ENCODE results near the gene SCN3A.

SCN3A gene

DNA sequence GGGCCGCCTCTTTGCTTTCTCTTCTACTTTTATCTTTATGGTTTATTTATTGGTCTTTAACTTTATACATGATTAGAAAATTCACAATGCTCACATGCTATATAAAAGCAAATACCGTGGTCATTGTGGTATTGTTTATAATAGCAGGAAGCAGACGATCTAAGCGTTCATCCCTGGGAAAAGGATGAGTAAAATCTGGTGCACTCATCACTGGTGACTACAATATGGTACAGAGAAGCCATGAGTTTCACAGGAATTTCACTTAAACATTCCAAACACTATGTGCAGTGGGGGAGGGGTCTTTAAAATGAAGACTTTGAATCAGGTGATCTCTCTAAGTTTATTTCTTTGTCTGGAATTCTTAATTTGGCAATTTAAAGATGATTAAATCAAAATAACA is 97.9 kb downstream of the SCN3A start:
- no peak for DNase-seq

DNA sequence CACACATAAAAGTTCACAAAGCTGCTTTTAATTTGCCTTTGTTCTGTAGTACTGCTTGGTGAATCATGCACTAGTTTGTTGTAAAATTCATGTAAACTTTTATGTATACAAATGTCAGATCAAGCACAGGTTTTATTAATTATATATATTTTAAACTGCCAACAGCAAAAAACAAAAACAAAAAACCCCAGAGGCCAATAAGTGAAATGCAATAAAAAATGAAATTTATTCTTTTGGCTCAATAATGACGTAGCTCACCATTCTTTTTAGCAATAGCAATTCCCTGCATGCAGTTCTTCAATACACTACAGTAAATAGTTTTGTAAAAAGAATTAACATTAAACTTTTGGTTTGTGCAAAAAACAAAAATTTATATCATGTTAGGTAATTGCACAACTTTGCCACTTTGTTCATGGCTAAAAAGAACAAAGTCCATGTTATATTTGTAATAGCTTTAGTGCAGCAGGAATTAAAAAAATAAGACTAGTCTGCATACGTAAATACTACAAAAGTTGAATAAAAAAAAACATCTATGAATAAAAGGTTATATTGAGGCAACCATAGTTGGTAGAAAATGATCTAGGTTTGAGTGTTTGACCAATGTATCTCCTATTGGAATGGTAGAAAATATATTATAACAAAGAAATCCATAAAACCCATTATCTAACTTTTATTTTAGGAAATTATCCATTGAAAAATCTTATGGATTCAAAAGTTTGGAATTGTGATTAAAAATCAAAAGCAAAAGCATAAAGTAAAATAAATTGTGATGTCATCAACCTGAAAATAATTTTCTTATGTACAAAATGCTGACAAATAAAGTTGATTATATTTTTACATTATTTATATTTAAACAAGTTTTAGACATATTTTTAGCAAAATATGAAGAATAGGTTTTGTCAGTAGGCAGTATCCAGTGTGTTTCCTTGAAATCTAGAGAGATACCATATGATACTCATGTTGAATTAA is 115.6 kb downstream of the SCN3A start:
- DNase-seq: no peak

DNA sequence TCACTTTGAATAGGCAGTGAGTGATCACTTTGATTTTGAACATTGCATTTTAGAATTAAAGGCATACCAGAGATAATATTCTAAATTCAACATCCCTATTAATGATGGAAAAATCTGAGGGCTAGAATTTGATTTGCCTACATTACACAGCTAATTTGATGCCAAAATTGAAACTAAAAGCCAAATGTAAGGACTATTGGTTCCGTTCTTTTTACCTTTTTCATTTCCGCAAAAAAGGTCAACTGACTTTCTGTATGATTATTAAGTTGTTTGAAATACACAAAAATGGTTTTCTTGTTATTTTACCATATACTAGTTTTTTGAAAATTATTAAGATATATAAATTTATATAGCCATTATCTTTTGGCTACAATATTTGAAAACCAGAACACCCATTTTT is 117.5 kb downstream of the SCN3A start:
- no peak for DNase-seq

DNA sequence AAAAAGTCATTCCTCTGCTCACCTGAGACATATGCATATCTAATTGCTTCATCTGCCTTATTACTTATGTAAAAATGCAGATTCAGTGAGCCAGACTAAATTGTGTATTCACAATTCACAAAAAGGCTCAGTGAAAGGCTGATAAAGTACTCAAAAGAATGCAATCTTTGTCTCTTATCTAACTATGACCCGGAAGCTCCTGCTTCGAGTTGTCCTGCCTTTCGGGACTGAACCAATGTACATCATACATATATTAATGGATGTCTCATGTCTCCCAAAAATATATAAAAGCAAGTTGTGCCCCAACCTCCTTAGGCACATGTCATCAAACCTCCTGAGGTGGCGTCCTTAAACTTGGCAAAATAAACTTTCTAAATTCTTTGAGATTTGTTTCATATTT is 120.5 kb downstream of the SCN3A start:
- no peak for DNase-seq

DNA sequence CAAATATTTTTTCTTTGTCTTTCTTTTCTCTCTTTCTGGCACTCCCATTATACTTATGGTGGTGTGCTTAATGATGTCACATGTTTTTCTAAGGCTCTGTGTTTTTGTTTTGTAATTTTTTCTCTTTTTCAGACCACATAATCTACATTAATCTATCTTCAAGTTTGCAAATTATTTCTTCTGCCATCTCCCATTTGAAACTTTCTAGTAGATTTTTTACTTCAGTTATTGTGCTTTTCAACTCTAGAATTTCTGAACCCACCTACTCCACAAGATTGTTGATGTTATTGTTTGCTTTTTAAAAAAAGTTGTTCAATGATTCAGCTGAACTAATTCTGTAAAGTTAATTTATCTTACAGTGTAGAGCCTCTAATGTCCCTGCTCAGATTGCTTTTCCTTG is 121.4 kb downstream of the SCN3A start:
- DNase-seq: no peak

DNA sequence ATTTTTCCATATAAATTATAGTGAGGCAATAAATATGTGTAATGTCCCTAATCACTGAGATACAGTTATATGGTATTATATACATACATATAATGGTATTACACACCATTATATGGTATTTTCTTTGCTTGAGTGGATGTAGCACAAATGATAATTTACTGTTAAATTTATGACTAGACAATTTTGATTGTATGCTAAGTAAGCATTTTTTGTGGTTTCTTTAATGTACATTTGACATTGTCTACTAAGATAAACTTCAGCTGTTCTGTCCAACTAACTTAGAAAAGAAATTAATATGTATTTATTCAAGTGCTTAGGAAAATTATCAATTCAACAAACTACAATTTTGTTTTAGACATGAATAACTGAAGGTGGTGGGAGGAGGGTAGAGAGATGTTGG is 122.6 kb downstream of the SCN3A start:
- DNase-seq: no peak

DNA sequence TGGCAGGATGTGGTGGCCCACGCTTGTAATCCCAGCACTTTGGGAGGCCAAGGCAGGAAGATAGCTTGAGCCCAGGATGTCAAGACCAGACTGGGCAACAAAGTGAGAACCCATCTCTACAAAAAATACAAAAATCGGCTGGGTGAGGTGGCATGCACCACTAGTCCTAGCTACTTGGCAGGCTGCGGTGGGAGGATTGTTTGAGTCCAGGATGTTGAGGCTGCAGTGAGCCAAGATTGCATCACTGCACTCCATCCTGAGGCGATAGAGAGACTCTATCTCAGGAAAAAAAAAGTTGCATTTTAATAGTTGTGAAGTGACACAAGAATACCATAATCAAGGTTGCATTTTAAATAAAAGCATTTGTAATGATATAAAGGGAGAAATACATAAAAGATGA is 124.4 kb downstream of the SCN3A start:
- no peak for DNase-seq

DNA sequence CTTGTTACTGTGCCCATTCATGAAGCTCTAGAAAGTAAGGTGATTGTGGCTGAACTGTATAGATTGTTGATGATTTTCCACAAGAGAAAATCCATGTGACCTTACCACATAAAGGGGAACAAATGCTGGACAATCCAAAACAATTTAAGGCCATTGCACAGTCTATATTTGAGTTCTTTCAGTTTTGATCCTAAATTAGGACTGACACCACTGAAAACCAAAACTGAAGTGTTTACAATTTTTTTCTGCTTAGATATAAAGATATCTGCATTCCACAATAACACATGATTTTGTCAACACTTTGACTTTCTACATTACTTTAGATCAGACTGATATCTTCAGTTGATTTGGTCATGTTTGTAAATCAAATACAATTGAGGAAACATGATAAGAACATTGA is 124.9 kb downstream of the SCN3A start:
- no peak for DNase-seq

DNA sequence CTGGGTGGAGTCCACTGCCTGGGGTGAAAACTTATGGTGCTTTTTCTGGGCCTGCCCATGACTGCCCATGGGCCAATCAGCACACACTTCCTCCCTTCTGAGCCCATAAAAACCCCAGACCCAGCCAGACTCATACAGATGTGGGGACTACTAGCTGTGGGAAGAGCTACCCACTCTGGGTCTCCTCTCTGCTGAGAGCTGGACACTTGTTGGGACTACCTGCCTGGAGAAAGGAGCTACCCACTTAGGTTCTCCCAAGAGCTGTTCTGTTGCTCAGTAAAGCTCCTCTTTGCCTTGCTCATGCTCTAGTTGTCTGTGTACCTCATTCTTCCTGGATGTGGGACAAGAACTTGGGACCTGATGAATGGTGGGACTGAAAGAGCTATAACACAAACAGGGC is 129.0 kb downstream of the SCN3A start:
- no peak for DNase-seq

DNA sequence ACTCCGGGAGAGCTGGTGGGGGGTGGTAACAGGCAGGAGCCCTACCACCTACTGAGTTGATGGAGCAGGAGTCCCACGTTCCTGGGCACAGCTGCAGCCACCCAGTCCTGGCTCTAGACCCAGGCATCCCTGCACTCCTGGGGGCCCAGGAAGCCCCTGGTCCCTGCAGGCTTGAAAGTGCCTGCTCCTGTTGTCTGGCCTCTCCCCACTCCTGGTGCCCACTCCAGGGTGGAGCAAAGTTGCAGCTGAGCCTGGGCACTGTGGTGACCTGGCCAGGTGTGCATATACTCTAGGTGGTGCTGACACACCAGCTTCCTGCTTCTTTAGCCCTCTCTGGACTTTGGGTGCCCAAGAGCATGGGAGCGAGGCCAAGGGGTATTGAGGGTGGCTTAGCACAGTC is 129.5 kb downstream of the SCN3A start:
- no peak for DNase-seq

DNA sequence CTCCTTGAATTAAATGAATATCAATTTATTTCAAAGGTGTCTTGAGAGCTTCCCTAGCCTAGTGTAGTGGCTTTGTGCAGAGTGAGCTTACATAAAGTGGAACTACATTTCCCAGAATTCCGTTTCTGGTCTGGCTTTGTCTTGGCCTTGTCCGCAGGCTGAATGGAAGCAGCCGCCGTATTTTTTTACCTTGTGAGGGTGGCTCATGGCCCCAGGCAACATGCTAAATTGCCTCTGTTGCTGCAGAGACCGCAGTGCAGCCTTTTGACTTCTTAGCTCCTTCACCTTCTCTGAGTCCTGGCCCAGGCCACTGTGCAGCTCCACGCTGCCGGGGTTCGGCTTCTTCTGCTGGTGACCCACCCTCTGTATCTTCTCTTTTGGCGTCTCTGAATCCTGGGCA is 133.8 kb downstream of the SCN3A start:
- no peak for DNase-seq

DNA sequence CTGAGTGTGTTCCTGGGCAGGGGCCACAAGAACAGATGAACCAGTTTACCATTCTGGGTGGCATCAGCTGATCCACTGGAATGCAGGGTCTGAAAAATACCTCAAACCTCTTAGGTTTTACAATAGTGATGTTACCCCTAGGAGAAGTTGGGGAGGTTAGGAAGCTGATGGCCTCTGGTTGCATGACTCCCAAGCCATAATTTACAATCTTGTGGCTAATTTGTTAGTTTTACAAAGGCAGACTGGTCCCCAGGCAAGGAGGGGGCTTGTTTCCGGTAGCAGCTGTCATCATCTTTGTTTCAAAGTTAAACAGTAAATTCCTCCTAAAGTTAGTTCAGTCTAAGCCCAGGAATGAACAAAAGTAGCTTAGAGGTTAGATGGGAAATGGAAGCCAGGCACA is 134.7 kb downstream of the SCN3A start:
- no peak for DNase-seq

DNA sequence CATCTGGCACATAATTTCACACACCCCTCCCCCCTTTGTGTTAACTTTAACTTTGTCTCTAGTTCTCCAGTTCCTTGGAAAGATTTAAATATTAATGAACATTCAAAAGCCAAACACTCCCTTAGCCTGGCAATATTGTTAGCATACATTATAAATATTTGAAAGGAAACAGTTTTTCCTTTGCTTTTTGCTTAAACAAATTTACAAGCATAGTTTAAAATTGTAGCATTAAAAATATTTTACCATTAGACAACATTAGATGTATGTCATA is 135.4 kb downstream of the SCN3A start:
- no peak for DNase-seq

DNA sequence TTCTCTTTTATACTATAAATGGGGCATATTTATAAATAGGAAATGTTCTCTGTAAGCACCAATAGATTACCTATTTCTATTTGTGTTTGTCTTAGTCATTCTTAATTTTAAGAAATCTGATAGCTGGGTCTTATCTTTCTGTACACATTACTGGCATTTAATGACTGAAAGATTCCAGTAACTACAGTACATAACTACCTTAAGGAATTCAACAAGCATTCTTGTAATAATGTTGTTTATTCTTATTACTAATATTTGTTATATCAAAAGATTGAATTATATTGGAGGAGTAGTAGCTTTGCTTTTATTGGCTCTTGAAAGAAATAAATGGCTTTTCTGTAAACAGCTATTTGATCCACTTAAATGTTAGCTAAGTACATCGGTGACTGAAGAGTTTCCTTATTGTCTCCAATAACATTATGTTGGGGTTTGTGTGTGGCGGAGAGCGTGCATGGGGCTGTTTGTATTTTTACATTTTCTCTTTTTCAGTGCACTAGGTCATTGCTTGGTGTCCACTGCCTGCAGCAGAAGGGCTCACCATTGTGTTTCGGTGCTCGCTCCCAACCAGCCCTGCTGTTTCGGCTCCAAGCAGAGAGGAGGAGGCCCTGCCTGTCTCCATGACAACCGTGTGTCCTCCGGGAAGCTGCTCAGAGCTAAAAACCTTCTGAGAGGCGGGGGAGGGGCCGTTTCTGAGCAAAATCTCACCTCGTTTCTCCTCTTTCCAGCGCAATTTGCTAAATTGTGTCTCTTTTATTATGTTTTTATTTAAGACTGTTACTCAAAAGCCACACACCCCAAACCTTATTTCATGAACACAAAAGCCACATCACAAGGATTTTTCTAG is 136.0 kb downstream of the SCN3A start:
- no peak for DNase-seq

DNA sequence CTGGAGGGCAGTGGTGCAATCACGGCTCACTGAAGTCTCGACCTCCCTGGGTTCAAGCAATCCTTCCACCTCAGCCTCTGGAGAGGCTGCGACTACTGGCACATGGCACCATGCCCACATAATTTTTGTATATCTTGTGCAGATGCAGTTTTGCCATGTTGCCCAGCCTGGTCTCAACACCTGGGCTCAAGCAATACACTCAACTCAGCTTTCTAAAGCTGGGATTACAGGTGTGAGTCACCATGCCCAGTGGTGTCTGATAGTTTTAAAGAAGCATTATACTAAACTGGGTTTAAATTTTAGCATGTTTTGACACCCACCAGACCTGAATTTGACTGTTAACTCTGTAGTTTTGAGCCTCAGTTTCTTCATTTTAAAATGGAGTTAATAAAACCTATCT is 139.1 kb downstream of the SCN3A start:
- DNase-seq: no peak

DNA sequence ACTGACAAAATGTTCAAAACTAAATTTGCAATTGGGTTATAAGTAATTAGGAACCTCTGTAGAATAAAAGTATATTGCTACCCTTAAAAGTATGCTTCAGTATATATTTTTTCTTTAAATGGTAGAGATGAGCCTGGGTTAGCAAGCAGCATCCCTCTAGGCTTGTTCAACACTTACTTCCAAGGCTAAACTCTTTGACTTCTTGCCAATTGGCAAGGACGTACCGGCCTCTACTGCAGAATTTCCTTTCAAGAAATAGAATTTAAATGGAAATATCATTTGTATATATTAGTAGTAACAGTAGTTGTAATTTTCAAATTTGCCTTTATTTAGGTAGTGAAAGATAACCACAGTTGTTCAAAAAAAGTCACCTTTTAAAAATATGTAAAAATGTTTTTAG is 143.4 kb downstream of the SCN3A start:
- DNase-seq: no peak

DNA sequence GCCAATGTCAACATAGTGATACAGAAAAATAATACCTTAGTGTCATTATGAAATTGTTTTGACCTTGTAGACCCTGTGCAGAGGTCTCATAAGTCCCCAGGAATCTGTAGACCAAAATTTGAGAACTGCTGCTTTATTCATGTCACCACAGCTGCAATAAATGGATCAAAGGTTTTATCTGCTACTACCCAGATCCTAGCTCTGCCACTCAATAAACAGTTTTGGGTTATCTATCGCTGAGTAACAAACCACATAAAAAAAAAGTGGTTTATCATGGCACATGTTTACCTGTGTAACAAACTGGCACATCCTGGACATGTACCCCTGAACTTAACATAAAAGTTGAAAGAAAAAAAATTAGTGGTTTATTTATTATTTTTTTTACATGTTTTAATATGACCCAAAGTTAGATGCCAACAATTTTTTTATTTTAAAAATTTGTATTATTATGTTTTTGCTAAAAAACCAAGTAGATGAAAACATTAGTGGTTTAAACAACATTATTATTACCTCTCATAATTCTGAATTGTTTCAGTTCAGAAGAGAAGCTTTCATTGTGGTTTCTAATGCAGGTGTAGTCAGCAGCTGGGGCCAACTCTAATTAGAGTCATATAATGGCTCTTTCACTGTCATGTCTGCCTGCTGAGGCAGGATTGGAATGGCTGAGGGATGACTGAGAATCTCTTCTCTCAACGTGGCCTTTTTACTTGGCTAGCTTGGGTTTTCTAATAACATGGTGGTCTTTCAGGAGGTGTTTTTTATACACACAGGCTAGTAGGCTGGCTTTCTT is 145.2 kb downstream of the SCN3A start:
- no peak for DNase-seq

DNA sequence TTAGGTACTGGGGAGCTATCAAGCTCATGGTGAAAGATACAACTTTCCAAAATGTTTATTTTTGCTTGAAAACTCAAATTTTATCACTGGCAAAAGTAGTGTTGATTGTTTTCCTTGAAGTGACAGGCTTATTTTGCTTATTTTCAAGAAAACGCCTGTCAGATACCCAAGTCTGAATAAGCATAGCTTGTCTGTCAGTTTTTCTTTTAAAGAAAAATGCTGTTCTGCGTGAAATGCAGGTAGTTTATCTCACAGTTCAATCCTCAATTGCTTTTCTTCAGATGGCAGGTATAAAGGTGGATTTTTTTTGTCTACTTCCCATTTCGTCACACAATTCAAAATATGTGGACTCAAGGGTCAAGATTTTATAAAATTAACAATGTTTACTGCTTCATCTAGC is 145.9 kb downstream of the SCN3A start:
- no peak for DNase-seq

DNA sequence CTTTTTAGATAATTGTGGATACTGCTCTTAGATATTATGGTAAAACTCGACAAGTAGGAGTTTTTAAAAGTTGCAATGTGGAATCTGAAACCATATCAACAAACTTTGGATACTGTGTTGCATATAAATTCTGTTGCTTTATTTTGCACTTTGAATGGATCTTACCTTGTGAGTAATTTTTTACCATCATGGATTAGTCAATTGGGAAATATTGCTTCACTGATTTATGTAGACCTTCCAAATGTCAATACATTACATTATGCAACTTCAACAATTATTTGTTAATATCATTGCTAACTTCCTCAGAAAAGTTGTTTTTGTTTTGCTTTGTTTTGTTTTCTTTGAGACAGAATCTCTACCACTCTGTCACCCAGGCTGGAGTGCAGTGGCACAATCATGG is 146.5 kb downstream of the SCN3A start:
- DNase-seq: no peak

DNA sequence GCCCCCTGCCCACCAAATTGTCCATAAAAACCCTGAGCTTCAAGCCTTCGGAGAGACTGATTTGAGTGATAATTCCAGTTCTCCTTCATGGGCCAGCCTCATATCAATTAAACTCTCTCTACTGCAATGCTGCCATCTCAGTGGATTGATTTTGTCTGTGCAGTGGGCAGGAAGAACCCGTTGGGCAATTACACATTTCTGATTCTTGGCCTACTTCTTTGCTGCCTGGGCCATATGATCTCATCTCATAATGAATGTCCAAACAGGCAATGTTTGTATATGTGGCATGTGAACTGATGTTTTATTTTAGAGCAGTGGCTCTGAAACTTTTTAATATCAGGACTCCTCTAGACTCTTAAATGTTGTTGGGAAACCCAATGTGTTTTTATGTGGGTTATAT is 147.3 kb downstream of the SCN3A start:
- no peak for DNase-seq

DNA sequence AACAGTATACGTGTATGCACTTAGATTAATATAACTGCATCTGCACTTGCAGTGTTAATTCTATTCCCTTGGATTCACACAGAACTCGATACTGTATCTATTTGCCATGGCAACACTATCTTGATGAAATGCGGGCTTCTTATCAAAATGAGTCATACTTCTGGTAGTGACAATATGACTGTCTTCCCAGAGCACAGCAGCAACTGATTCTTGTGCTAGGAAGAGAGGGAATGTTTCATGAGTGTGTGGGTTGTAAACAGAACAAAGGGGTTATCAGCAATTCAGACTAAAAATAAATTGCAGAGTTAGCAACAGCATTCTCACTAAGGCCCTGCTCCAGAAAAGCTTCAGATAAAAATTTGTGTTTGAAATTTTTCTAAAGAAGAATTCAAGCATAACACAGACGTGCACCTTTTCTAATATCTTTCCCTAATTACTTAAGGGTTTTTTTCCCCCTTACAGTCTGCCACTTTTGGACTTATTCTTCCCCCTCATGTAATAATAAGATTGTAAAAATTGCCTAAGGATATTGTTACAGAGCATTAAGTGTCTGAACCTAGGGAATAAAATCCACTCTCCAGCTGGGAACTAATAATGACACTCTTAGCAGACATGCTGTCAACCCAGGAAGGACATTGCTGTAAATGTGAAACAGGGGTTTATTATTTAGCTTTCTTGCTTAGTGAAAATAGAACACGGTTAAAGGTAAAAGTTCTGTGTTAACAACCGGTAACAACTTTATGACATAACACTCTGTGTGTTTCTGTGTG is 148.6 kb downstream of the SCN3A start:
- no peak for DNase-seq

DNA sequence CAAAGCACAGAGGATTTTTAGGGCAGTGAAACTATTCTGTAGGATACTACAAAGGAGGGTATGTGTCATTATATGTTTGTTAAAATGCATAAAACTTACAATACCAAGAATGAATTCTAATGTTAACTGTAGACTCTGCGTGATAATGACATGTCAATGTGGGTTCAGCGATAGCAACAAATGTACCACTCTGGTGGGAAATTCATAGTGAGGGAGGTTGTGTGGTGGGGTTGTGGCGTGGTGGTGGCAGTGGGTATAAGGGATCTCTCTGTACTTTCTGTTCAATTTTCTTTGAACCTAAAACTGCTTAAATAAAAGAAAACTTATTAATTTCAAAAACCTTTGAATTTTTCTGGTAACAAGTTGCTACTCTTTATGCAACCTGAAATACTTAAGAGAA is 149.2 kb downstream of the SCN3A start:
- DNase-seq: no peak

Data from stimulated activated naive CD4-positive, alpha-beta T cell treated with Interleukin-2 at 50 U/mL for 16 hours (primary cell).